ENCODE measurements around the gene MAGEB2. TPM values are rescaled to one million over a fixed set of nuclear protein-coding genes. Genes with fewer than 3 reads are reported as not detected.

Gene MAGEB2
- total RNA-seq, 1 donor from 2014 or later: not detected

GRCh38 chrX:30228526-30228925 is 13.2 kb downstream of the MAGEB2 start:
- Mint-ChIP-seq H3K36me3 (no peaks in the 10 kb centered on the region), H3K9me3 (no peaks in the 10 kb centered on the region), H3K4me3 (no peak overlapping the region), H3K4me1 (ENCODE audit: unreplicated experiment) (peaks cover 25% of the 10 kb centered on the region), H3K27me3 (no peaks in the 10 kb centered on the region), H3K27ac (no peak overlapping the region)
- no peak for DNase-seq (ENCODE audit: extremely low spot score, unreplicated experiment)
- TF ChIP-seq CTCF (conservative IDR thresholded peaks at IDR 0.05): no peak

- Mint-ChIP-seq H3K27me3 (no peaks in the 10 kb centered on the region), H3K36me3 (no peaks in the 10 kb centered on the region), H3K4me3 (no peak within 1 kb of the TSS), H3K9me3 (no peaks in the 10 kb centered on the region), H3K4me1 (ENCODE audit: unreplicated experiment) (peaks cover 15% of the 10 kb centered on the region), H3K27ac (no peak within 1 kb of the TSS)
- no peak for DNase-seq (ENCODE audit: extremely low spot score, unreplicated experiment)
- no peak for TF ChIP-seq CTCF (conservative IDR thresholded peaks at IDR 0.05)
Observed at GRCh38 chrX:30230395-30230794, 15.0 kb downstream of the MAGEB2 start, which contains the start of gene MAGEB3. Gene MAGEB3, plus strand, starts transcription at chrX:30230657. Its CDS starts 5,268 bp downstream, at chrX:30235925.

GRCh38 chrX:30241724-30242415 is 26.5 kb downstream of the MAGEB2 start, which contains the start of gene MAGEB4:
Gene MAGEB4, plus strand, starts transcription at chrX:30242000. Its CDS starts 136 bp downstream, at chrX:30242136.
- no peak for DNase-seq (ENCODE audit: extremely low spot score, unreplicated experiment)
- Mint-ChIP-seq H3K36me3 (no peaks in the 10 kb centered on the region), H3K27me3 (no peaks in the 10 kb centered on the region), H3K9me3 (peaks cover under 1% of the 10 kb centered on the region), H3K4me3 (no peak within 1 kb of the TSS), H3K4me1 (ENCODE audit: unreplicated experiment) (no peaks in the 10 kb centered on the region), H3K27ac (no peak within 1 kb of the TSS)
- no peak for TF ChIP-seq CTCF (conservative IDR thresholded peaks at IDR 0.05)

- TF ChIP-seq CTCF (conservative IDR thresholded peaks at IDR 0.05): no peak
- no peak for DNase-seq (ENCODE audit: extremely low spot score, unreplicated experiment)
- no peaks in the 10 kb centered on the region for H3K4me1 Mint-ChIP-seq (ENCODE audit: unreplicated experiment)
- no peak within 1 kb of the TSS for H3K4me3 Mint-ChIP-seq
- no peaks in the 10 kb centered on the region for H3K36me3 Mint-ChIP-seq
- H3K27me3 Mint-ChIP-seq: no peaks in the 10 kb centered on the region
- no peak within 1 kb of the TSS for H3K27ac Mint-ChIP-seq
- peaks cover 5% of the 10 kb centered on the region for H3K9me3 Mint-ChIP-seq
Observed at GRCh38 chrX:30246769-30247489, 31.6 kb downstream of the MAGEB2 start, which contains the start of gene MAGEB1. Gene MAGEB1, plus strand, starts transcription at chrX:30247146. Its CDS starts 3,348 bp downstream, at chrX:30250494.

- no peak for DNase-seq (ENCODE audit: extremely low spot score, unreplicated experiment)
- no peak overlapping the region for H3K27ac Mint-ChIP-seq
- no peak overlapping the region for H3K4me3 Mint-ChIP-seq
- peaks cover 5% of the 10 kb centered on the region for H3K9me3 Mint-ChIP-seq
- no peaks in the 10 kb centered on the region for H3K27me3 Mint-ChIP-seq
- H3K36me3 Mint-ChIP-seq: no peaks in the 10 kb centered on the region
- no peaks in the 10 kb centered on the region for H3K4me1 Mint-ChIP-seq (ENCODE audit: unreplicated experiment)
- TF ChIP-seq CTCF (conservative IDR thresholded peaks at IDR 0.05): no peak
Observed at GRCh38 chrX:30248854-30249253, 33.5 kb downstream of the MAGEB2 start.

All from type B pancreatic cell (in vitro differentiated cells).